K562 (cell line): Measurements from ENCODE around the gene AK4. TPM values are rescaled to one million over a fixed set of nuclear protein-coding genes. Genes with fewer than 3 reads are reported as not detected.

Experiments
- C11orf30 ChIP-seq: fragments of 450-650 bp; IDR thresholded peaks from 2 replicates; pipeline ENCODE4 v1.6.1; 2016; ENCODE audit warnings: low read depth, mild to moderate bottlenecking
- E2F6 ChIP-seq, 2 experiments: IDR thresholded peaks; 2 replicates each; pipeline ENCODE4 v1.6.1; 2011; ENCODE audit warnings: borderline replicate concordance in 1 of 2, control low read depth in 1 of 2, low read depth in 1 of 2, low read length in 1 of 2, mild to moderate bottlenecking in 1 of 2, mixed read lengths in 1 of 2, moderate library complexity in 1 of 2; ENCODE audit not compliant: insufficient read depth in 1 of 2, insufficient read length in 1 of 2, poor library complexity in 1 of 2, severe bottlenecking in 1 of 2; ENCODE audit errors: extremely low read depth in 1 of 2
- FOSL1 ChIP-seq: fragments of 200-800 bp; sonication (Bioruptor generic); conservative IDR thresholded peaks from 2 replicates; pipeline ENCODE4 v1.6.1; 2016; ENCODE audit warnings: missing genetic modification characterization, missing compliant biosample characterization
- GMEB1 ChIP-seq: fragments of 250-450 bp; sonication (Bioruptor Pico); IDR thresholded peaks from 2 replicates; pipeline ENCODE4 v1.4.0; 2020; ENCODE audit warnings: mild to moderate bottlenecking
- MCM7 ChIP-seq, 2 experiments: fragments of 450-650 bp; IDR thresholded peaks; 2 replicates each; pipeline ENCODE4 v1.6.1; 2016 to 2018
- NFYB ChIP-seq: IDR thresholded peaks from 2 replicates; pipeline ENCODE4 v1.6.1; 2011; ENCODE audit warnings: mild to moderate bottlenecking, moderate library complexity; ENCODE audit not compliant: insufficient read length; ENCODE audit errors: extremely low read depth
- POLR2AphosphoS2 ChIP-seq: IDR thresholded peaks from 2 replicates; pipeline ENCODE4 v1.6.1; 2012; ENCODE audit warnings: low read length, improper control_type of control experiment
- RCOR1 ChIP-seq, 2 experiments: IDR thresholded peaks; 2 replicates each; pipeline ENCODE4 v1.6.1; 2012; ENCODE audit warnings: low read depth in 2 of 2, low read length in 2 of 2, borderline replicate concordance in 1 of 2, improper control_type of control experiment in 1 of 2
- TRIM28 ChIP-seq: fragments of 450-650 bp; IDR thresholded peaks from 2 replicates; pipeline ENCODE4 v1.6.1; 2017
- ZC3H11A ChIP-seq: IDR thresholded peaks from 2 replicates; pipeline ENCODE4 v1.6.1; 2012; ENCODE audit warnings: low read depth, low read length, improper control_type of control experiment
- ZNF282 ChIP-seq: sonication (generic); formaldehyde crosslinking; IDR thresholded peaks from 2 replicates; pipeline ENCODE4 v1.8.1; 2023; ENCODE audit warnings: missing genetic modification reagents
- polyA plus RNA-seq, 8 experiments: library from polyadenylated mRNA; depleted of rRNA in 4 of 8; stranded (reverse) in 5 of 8; unstranded in 3 of 8; fragments of >200 nt; fragmentation: Nextera tagmentation in 2 of 8; fragmentation: Illumina TruSeq in 1 of 8; extraction: Ambion mirVana in 2 of 8; extraction: Trizol in 1 of 8; gene quantifications; 2 replicates each; pipeline versions ENCODE4 v1.2.1 to v1.2.3, GENCODE V29; 2011 to 2014; ENCODE audit warnings: inconsistent platforms in 1 of 8, missing spikeins in 1 of 8
- total RNA-seq, 7 experiments: library from RNA; depleted of rRNA in 6 of 7; stranded (reverse); fragments of >200 nt in 6 of 7; fragmentation: Illumina TruSeq in 2 of 7; extraction: Trizol in 2 of 7; gene quantifications; 2 replicates each; pipeline versions ENCODE4 v1.2.1 to v1.2.3, GENCODE V29; 2011 to 2021; ENCODE audit warnings: low replicate concordance in 1 of 7
- TF ChIP-seq, protein P1 (sequence below): fragments of 250-450 bp; sonication (Bioruptor Pico); IDR thresholded peaks from 2 replicates; pipeline ENCODE4 v1.9.0; 2021; ENCODE audit warnings: mild to moderate bottlenecking, inconsistent platforms
- TF ChIP-seq, protein P2 (sequence below): sonication (generic); formaldehyde crosslinking; IDR thresholded peaks from 2 replicates; pipeline ENCODE4 v1.8.1; 2023; ENCODE audit warnings: mild to moderate bottlenecking, missing genetic modification reagents
- TF ChIP-seq, protein P3 (sequence below): sonication (generic); formaldehyde crosslinking; IDR thresholded peaks from 2 replicates; pipeline ENCODE4 v1.8.1; 2023; ENCODE audit warnings: mild to moderate bottlenecking, missing genetic modification reagents

AK4 gene
- total and polyA plus RNA-seq, 9 of the 15 experiments (the other 6 are each of a cell fraction or from before 2014, with no cell fraction given): 10.4 to 96.6 (median 21.5) TPM

DNA sequence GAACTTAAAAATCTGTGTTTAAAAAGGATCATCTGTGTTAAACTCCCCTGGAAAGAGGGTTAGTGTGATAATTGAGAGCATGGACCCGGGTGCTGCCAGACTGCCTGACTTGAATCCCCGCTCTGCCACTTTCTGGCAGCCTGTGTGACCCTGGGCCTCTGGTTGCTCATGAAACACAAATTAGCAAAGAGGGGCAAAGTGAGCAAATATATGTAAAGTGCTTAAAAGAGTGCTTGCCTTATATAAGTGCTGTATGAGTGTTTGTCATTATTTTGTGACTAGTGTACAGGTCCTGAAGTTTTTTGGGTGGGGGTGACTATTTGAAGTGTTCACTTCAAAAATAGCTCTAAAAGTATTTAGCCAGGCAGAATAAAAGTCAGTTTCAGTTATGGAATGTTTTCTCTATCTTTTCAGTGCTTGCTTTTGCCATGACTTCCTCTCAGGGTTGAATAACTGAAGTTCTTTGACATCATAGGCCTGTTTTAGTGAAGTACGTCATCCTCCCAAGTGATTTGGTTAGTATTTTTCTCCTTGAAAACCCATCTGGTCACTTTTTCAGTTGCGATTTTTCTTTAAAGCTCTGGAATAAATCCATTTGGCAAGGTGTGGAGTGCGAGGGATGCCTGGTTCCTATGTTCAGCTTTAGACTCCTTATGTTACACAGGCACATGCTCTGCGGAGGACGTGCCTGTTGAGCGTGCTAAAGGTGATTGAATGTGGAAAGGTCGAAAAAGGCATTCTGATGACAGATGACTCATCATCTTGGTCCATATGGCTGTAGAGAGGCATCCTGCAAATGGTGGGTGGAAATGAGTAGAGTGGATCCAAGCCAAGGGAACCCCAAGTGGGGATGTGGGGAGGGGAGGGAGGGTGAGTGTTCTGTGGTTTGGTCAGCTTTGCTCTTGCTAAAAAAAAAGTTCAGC lies 47.8 kb downstream of the AK4 start (continued):
- TF ChIP-seq, protein P1, sequence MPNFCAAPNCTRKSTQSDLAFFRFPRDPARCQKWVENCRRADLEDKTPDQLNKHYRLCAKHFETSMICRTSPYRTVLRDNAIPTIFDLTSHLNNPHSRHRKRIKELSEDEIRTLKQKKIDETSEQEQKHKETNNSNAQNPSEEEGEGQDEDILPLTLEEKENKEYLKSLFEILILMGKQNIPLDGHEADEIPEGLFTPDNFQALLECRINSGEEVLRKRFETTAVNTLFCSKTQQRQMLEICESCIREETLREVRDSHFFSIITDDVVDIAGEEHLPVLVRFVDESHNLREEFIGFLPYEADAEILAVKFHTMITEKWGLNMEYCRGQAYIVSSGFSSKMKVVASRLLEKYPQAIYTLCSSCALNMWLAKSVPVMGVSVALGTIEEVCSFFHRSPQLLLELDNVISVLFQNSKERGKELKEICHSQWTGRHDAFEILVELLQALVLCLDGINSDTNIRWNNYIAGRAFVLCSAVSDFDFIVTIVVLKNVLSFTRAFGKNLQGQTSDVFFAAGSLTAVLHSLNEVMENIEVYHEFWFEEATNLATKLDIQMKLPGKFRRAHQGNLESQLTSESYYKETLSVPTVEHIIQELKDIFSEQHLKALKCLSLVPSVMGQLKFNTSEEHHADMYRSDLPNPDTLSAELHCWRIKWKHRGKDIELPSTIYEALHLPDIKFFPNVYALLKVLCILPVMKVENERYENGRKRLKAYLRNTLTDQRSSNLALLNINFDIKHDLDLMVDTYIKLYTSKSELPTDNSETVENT (CRISPR knock-in tag): no peak
- TF ChIP-seq MCM7 (IDR thresholded peaks at IDR 0.05) (no peak), E2F6 (IDR thresholded peaks at IDR 0.05; ENCODE audit: borderline replicate concordance in 1 of 2, extremely low read depth in 1 of 2, insufficient read depth in 1 of 2, insufficient read length in 1 of 2, low read depth in 1 of 2, low read length in 1 of 2, poor library complexity in 1 of 2, severe bottlenecking in 1 of 2) (no peak), TRIM28 (no peak), RCOR1 (IDR thresholded peaks at IDR 0.05; ENCODE audit: borderline replicate concordance in 1 of 2, low read depth in 2 of 2, low read length in 2 of 2) (no peak), POLR2AphosphoS2 (no peak), C11orf30 (peak; percentile 44), ZNF282 (CRISPR knock-in tag) (no peak), FOSL1 (tag) (0 out of 2 replicates have a peak, but pooled peaks have one; percentile 16), NFYB (no peak), ZC3H11A (no peak), GMEB1 (CRISPR knock-in tag) (no peak)
- TF ChIP-seq, protein P2, sequence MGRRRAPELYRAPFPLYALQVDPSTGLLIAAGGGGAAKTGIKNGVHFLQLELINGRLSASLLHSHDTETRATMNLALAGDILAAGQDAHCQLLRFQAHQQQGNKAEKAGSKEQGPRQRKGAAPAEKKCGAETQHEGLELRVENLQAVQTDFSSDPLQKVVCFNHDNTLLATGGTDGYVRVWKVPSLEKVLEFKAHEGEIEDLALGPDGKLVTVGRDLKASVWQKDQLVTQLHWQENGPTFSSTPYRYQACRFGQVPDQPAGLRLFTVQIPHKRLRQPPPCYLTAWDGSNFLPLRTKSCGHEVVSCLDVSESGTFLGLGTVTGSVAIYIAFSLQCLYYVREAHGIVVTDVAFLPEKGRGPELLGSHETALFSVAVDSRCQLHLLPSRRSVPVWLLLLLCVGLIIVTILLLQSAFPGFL (CRISPR knock-in tag): no peak
- TF ChIP-seq, protein P3, sequence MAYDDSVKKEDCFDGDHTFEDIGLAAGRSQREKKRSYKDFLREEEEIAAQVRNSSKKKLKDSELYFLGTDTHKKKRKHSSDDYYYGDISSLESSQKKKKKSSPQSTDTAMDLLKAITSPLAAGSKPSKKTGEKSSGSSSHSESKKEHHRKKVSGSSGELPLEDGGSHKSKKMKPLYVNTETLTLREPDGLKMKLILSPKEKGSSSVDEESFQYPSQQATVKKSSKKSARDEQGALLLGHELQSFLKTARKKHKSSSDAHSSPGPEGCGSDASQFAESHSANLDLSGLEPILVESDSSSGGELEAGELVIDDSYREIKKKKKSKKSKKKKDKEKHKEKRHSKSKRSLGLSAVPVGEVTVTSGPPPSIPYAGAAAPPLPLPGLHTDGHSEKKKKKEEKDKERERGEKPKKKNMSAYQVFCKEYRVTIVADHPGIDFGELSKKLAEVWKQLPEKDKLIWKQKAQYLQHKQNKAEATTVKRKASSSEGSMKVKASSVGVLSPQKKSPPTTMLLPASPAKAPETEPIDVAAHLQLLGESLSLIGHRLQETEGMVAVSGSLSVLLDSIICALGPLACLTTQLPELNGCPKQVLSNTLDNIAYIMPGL: no peak
